ENCODE measurements around the gene CYP1A2. TPM values are rescaled to one million over a fixed set of nuclear protein-coding genes. Genes with fewer than 3 reads are reported as not detected.

CYP1A2 gene
- total RNA-seq, 1 experiment from 2014 or later, result not detected

GRCh38 chr15:74722591-74722990, 26.1 kb upstream of the CYP1A2 start:
- H3K4me3 Mint-ChIP-seq, result no peak overlapping the region
- H3K9me3 Mint-ChIP-seq, result peaks cover 6 to 7% of the 10 kb centered on the region in 2 experiments
- Histone ChIP-seq H3K27ac (ENCODE audit: insufficient read length, low read depth, low read length) (no peak overlapping the region), H2BK5ac (ENCODE audit: insufficient read length, low read length) (no peak overlapping the region), H3K23ac (ENCODE audit: insufficient read length, low read depth, low read length) (no peak overlapping the region), H2BK15ac (ENCODE audit: low read depth, low read length) (no peak overlapping the region), H2AK5ac (ENCODE audit: insufficient read length, low read length) (no peak overlapping the region), H3K27me3 (ENCODE audit: insufficient read depth, low read length) (peaks cover 7% of the 10 kb centered on the region; the same call in 1 of the 2 replicates), H3K23me2 (ENCODE audit: insufficient read length, low read depth, low read length, poor library complexity, severe bottlenecking) (peaks cover 12% of the 10 kb centered on the region), H3T11ph (ENCODE audit: low read length) (no peak overlapping the region), H2BK120ac (ENCODE audit: low read depth, low read length, poor library complexity, severe bottlenecking) (no peak overlapping the region), H2BK12ac (ENCODE audit: insufficient read length, low read depth, low read length) (no peak overlapping the region), H3K9me3 (ENCODE audit: control insufficient read depth, low read depth, low read length) (no peaks in the 10 kb centered on the region), H4K8ac (replicated peaks; ENCODE audit: insufficient read length, low read depth, low read length) (no peak overlapping the region), H3K4me1 (ENCODE audit: insufficient read depth, low read length) (no peaks in the 10 kb centered on the region; the same call in 1 of the 2 replicates), H2AFZ (ENCODE audit: low read length) (no peak overlapping the region), H4K5ac (ENCODE audit: insufficient read length, low read depth, low read length) (no peak overlapping the region), H3K9ac (ENCODE audit: extremely low read depth, insufficient read length, low read length) (no peak overlapping the region), H4K20me1 (ENCODE audit: control insufficient read depth, insufficient read depth, insufficient read length) (no peaks in the 10 kb centered on the region), H3K79me1 (ENCODE audit: insufficient read depth, low read depth, low read length, poor library complexity, severe bottlenecking) (no peaks in the 10 kb centered on the region), H2BK20ac (ENCODE audit: low read depth, low read length, poor library complexity, severe bottlenecking) (no peak overlapping the region), H4K91ac (ENCODE audit: insufficient read length, low read depth, low read length) (no peak overlapping the region), H3K4ac (ENCODE audit: low read depth, low read length) (no peak overlapping the region), H3K79me2 (ENCODE audit: insufficient read depth, low read length) (no peaks in the 10 kb centered on the region), H3K4me2 (ENCODE audit: insufficient read depth, insufficient read length, low read length) (no peak overlapping the region), H3K14ac (ENCODE audit: insufficient read depth, low read length) (no peak overlapping the region; the same call in 1 of the 2 replicates), H3K18ac (ENCODE audit: insufficient read length, low read depth, low read length) (no peak overlapping the region), H3K56ac (ENCODE audit: insufficient read length, low read depth, low read length) (no peak overlapping the region)
- WGBS (ENCODE audit: extremely low coverage, insufficient read length, low lambda C conversion rate), result no CpG with 5 or more reads among the region's 13 CpGs
- TF ChIP-seq CTCF (conservative IDR thresholded peaks at IDR 0.05), result no peak
- H3K27me3 Mint-ChIP-seq (ENCODE audit: low read depth), result peaks cover 66% of the 10 kb centered on the region
- H3K4me1 Mint-ChIP-seq, result peaks cover 12% of the 10 kb centered on the region in 2 experiments
- H3K36me3 Mint-ChIP-seq (ENCODE audit: insufficient read depth in 1 of 3, low read depth in 3 of 3), result no peaks in the 10 kb centered on the region; a peak in 2 of 7 replicates
- DNase-seq, result no peak
- no peak overlapping the region for H3K27ac Mint-ChIP-seq

Data from H9 (cell line).